Left lung (tissue), 10 donors: ENCODE measurements around the gene WARS2. TPM values are rescaled to one million over a fixed set of nuclear protein-coding genes. Genes with fewer than 3 reads are reported as not detected.
"Not testable (repeated sequence)": the region's sequence is repeated elsewhere in the genome, so short reads cannot be mapped to it uniquely, and the experiment has no call there.

Experiments
- ATAC-seq: fragments of 200-7000 bp; cut with Tn5 transposase; one replicate; pipeline ENCODE4 v1.9.1; 2020; ENCODE audit warnings: moderate library complexity
- DNase-seq, 4 donors: peaks; one replicate each; pipeline ENCODE4 v3.0.0-alpha.2; 2013 to 2020
- H3K27ac ChIP-seq, 2 donors: fragments of 200-600 bp; sonication (generic) in 1 of 2; one replicate each; pipeline versions ENCODE4 v1.5.0 to v1.8.0; 2020 to 2021
- H3K27me3 ChIP-seq, 2 donors: fragments of 200-600 bp; sonication (generic) in 1 of 2; one replicate each; pipeline versions ENCODE4 v1.5.0 to v1.8.0; 2020 to 2021
- H3K36me3 ChIP-seq, 2 donors: fragments of 200-600 bp; sonication (generic) in 1 of 2; one replicate each; pipeline versions ENCODE4 v1.5.0 to v1.8.0; 2020 to 2021
- H3K4me1 ChIP-seq, 2 donors: fragments of 200-600 bp; one replicate each; pipeline ENCODE4 v1.8.0; 2021
- H3K4me3 ChIP-seq, 2 donors: fragments of 200-600 bp; sonication (generic) in 1 of 2; one replicate each; pipeline versions ENCODE4 v1.5.0 to v1.8.0; 2020 to 2021; ENCODE audit warnings: mild to moderate bottlenecking in 1 of 2
- H3K9me3 ChIP-seq, 2 donors: fragments of 200-600 bp; sonication (generic) in 1 of 2; one replicate each; pipeline versions ENCODE4 v1.5.0 to v1.8.0; 2020 to 2021
- intact Hi-C, 2 donors: fragments of 100-400 bp; cut with DNase I; formaldehyde crosslinking; loops; one replicate each; pipeline versions ENCODE4 v1.11.2 to v1.14.2; 2022
- polyA plus RNA-seq, 6 donors: library from polyadenylated mRNA; unstranded; fragments of 120-200 nt; gene quantifications; one replicate each; pipeline ENCODE4 v1.2.1, GENCODE V29; 2013; ENCODE audit not compliant: insufficient read length in 6 of 6
- total RNA-seq, 2 donors: library from RNA; stranded (reverse); fragmentation: NEBNext Ultra II Directional; extraction: Animal tissue kit (Norgen Biotek cat#: 25700); gene quantifications; one replicate each; pipeline ENCODE4 v1.2.1, GENCODE V29; 2021
- TF ChIP-seq, protein P1 (sequence below), 2 donors: fragments of 200-600 bp; sonication (generic) in 1 of 2; IDR thresholded peaks; one replicate each; pipeline versions ENCODE4 v1.5.0 to v1.8.0; 2021; ENCODE audit warnings: antibody characterized with exemption in 2 of 2
- donor health status: DM: no; HTN: yes; CAD: no.
- donor health status: DM: no; HTN: no; CAD: no.

Gene WARS2
- total and polyA plus RNA-seq, 8 donors: 12.7 to 26.0 (median 19.6) TPM

DNA sequence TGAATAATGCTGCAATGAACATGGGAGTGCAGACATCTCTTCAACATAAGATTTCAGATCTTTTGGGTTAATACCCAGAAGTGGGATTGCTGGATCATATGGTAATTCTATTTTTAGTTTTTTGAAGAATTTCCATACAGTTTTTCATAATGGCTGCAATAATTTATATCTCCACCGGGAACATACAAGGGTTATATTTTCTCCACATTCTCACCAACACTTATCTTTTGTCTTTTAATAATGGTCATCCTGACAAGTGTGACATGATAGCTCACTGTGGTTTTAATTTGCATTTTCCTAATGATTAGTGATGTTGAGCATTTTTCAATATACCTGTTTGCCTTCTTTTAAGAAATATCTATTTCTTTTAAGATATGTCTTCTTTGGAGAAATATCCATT is 44.5 kb upstream of the WARS2 start:
- H3K27me3 ChIP-seq: no peaks in the 10 kb centered on the region
- ATAC-seq (no peak), DNase-seq (no peak)
- TF ChIP-seq, protein P1, sequence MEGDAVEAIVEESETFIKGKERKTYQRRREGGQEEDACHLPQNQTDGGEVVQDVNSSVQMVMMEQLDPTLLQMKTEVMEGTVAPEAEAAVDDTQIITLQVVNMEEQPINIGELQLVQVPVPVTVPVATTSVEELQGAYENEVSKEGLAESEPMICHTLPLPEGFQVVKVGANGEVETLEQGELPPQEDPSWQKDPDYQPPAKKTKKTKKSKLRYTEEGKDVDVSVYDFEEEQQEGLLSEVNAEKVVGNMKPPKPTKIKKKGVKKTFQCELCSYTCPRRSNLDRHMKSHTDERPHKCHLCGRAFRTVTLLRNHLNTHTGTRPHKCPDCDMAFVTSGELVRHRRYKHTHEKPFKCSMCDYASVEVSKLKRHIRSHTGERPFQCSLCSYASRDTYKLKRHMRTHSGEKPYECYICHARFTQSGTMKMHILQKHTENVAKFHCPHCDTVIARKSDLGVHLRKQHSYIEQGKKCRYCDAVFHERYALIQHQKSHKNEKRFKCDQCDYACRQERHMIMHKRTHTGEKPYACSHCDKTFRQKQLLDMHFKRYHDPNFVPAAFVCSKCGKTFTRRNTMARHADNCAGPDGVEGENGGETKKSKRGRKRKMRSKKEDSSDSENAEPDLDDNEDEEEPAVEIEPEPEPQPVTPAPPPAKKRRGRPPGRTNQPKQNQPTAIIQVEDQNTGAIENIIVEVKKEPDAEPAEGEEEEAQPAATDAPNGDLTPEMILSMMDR (IDR thresholded peaks at IDR 0.05): no peak
- no peak overlapping the region for H3K4me3 ChIP-seq
- no peak overlapping the region for H3K27ac ChIP-seq
- peaks cover 0 to 9% of the 10 kb centered on the region in 2 donors for H3K36me3 ChIP-seq
- H3K9me3 ChIP-seq: peaks cover 0 to 10% of the 10 kb centered on the region in 2 donors
- intact Hi-C loops: no loop called here
- H3K4me1 ChIP-seq: no peaks in the 10 kb centered on the region

DNA sequence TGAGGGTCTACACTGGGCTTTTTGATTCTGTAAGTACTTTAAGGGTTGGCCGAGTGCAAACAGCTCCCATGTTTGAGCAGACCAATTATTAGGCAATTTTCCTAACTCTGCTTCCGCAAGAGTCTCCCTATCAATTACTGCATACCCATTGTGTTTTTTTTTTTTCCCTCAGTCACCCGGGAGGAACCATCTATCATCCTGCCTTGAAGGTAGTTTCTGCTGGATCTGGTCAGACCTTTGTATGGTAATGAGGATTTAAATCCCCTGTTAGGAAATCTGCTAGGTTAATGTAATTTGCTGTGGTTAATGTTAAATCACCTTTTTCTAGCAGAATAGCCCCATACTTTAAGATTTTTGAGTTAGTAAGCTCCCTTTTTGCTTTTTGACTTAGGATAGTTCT is 40.8 kb upstream of the WARS2 start:
- peaks cover 0 to 14% of the 10 kb centered on the region in 2 donors for H3K9me3 ChIP-seq
- DNase-seq: no peak
- H3K4me3 ChIP-seq: no peak overlapping the region
- H3K27ac ChIP-seq: no peak overlapping the region
- TF ChIP-seq, protein P1 (IDR thresholded peaks at IDR 0.05): no peak
- H3K27me3 ChIP-seq: no peaks in the 10 kb centered on the region
- H3K36me3 ChIP-seq: peaks cover 0 to 23% of the 10 kb centered on the region in 2 donors
- no peak for ATAC-seq
- no peaks in the 10 kb centered on the region for H3K4me1 ChIP-seq
- intact Hi-C loops: no loop called here

DNA sequence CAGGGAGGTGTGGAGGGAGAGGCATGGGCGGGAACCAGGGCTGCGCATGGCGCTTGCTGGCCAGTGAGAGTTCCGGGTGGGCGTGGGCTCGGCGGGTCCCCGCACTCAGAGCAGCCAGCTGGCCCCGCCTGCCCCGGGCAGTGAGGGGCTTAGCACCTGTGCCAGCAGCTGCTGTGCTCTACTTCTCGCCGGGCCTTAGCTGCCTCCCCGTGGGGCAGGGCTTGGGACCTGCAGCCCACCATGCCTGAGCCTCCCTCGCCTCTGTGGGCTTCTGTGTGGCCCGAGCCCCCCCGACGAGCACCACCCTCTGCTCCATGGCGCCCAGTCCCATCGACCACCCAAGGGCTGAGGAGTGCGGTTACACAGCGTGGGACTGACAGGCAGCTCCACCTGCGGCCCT is 38.6 kb upstream of the WARS2 start:
- DNase-seq: no peak

DNA sequence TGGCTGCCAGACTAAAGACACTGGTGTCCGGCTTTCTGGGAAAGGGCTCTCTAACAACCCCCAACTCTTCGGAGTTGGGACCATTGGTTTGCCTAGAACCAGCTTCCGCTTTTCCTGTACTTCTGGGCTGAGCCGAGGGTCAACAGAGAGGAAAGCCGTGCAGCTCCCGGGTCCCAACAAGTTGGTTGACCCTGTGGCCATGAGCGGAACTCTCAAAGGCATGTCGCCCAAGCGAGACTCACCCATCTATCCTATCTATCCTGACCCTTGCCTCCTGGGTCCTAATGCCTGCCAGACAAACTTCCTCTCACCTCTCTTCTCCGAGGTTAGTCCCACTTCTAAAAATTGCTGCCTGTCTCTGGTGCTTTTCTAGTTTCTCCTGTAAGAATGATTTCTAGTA is 32.5 kb upstream of the WARS2 start:
- H3K27ac ChIP-seq, H3K27me3 ChIP-seq, intact Hi-C loops, H3K4me3 ChIP-seq, H3K9me3 ChIP-seq, H3K4me1 ChIP-seq, ATAC-seq, DNase-seq: not testable (repeated sequence)
- peaks cover 0 to 31% of the 10 kb centered on the region in 2 donors for H3K36me3 ChIP-seq

More for the DNA sequence above, 38.6 kb upstream of the WARS2 start:
- TF ChIP-seq, protein P1 (IDR thresholded peaks at IDR 0.05): no peak
- no peak for ATAC-seq
- Histone ChIP-seq H3K27ac (no peak overlapping the region), H3K36me3 (peaks cover 0 to 23% of the 10 kb centered on the region in 2 donors), H3K4me3 (no peak overlapping the region), H3K27me3 (no peaks in the 10 kb centered on the region), H3K4me1 (no peaks in the 10 kb centered on the region), H3K9me3 (peaks cover 0 to 14% of the 10 kb centered on the region in 2 donors)
- intact Hi-C loops: no loop called here

DNA sequence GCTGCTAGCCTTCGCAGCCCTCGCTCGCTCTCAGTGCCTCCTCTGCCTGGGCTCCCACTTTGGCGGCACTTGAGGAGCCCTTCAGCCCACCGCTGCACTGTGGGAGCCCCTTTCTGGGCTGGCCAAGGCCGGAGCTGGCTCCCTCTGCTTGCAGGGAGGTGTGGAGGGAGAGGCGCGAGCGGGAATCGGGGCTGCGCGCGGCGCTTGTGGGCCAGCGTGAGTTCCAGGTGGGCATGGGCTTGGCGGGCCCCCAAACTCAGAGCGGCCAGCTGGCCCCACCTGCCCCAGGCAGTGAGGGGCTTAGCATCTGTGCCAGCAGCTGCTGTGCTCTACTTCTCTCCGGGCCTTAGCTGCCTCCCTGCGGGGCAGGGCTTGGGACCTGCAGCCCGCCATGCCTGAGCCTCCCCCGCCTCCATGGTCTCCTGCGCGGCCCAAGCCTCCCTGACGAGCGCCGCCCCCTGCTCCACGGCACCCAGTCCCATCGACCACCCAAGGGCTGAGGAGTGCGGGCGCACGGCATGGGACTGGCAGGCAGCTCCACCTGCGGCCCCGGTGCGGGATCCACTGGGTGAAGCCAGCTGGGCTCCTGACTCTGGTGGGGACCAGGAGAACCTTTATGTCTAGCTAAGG is 31.0 kb upstream of the WARS2 start:
- DNase-seq, intact Hi-C loops, H3K4me3 ChIP-seq, H3K27me3 ChIP-seq, H3K9me3 ChIP-seq, H3K4me1 ChIP-seq, H3K27ac ChIP-seq, ATAC-seq: not testable (repeated sequence)
- H3K36me3 ChIP-seq: peaks cover 0 to 31% of the 10 kb centered on the region in 2 donors

DNA sequence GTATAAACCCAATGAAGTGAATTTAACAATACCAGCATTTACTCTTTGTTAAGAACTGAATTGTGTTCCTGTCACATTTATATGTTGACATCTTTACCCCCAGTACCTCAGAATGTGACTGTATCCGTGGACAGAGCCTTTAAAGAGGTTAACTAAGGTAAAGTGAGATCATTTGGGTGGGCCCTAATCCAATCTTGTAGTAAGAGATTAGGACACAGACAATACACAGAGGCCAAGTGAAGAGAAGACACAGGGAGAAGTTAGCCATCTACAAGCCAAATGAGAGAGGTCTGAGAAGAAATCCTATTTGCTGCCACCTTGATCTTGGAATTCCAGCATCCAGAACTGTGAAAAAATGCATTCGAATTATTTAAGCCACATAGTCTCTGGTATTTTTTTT is 22.9 kb upstream of the WARS2 start:
- intact Hi-C loops: no loop called here
- Histone ChIP-seq H3K27ac (no peak overlapping the region), H3K27me3 (no peaks in the 10 kb centered on the region), H3K9me3 (no peaks in the 10 kb centered on the region), H3K36me3 (peaks cover 0 to 33% of the 10 kb centered on the region in 2 donors), H3K4me3 (no peak overlapping the region), H3K4me1 (no peaks in the 10 kb centered on the region)
- ATAC-seq (no peak), DNase-seq (no peak)
- TF ChIP-seq, protein P1 (IDR thresholded peaks at IDR 0.05): no peak
